NCI-H524 (cell line): ENCODE measurements around the gene AMN1.

Source experiments
- DNase-seq, 2 experiments: peaks; one replicate each; lab custom pipeline; 2025; lab: John Stamatoyannopoulos, UW

AMN1 gene

GRCh38 chr12:31631023-31631724 is 97.6 kb downstream of the AMN1 start:
- no peak for DNase-seq

- no peak for DNase-seq
Measured at GRCh38 chr12:31629756-31630732, 98.8 kb downstream of the AMN1 start.

- DNase-seq: no peak
Measured at GRCh38 chr12:31627456-31628054, 101.3 kb downstream of the AMN1 start.

- DNase-seq: no peak
Measured at GRCh38 chr12:31626270-31626995, 102.4 kb downstream of the AMN1 start.

GRCh38 chr12:31622038-31622437 is 106.8 kb downstream of the AMN1 start:
- no peak for DNase-seq
